Measurements from ENCODE around the gene TMTC2.

DNA sequence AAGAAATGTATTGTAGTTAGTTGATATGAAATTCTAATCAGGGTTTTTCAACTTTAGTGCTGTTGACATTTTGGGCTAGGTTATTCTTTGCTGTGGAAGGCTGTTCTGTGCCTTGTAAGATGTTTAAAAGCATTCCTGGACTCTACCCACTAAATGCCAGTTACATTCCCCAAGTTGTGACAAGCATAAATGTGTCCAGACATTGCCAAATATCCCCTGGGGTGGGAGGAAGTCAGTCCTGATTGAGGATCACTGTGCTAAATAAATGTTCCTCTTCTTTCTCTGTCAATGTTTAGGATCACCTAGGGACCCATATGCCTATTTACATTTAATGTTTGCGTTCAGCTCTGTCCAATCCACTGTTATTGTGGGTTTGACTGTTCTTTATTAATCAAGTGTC, 268.3 kb downstream of the TMTC2 start:
- TF ChIP-seq EZH2phosphoT487 (IDR thresholded peaks at IDR 0.05) = no peak
- TF ChIP-seq, protein P1, sequence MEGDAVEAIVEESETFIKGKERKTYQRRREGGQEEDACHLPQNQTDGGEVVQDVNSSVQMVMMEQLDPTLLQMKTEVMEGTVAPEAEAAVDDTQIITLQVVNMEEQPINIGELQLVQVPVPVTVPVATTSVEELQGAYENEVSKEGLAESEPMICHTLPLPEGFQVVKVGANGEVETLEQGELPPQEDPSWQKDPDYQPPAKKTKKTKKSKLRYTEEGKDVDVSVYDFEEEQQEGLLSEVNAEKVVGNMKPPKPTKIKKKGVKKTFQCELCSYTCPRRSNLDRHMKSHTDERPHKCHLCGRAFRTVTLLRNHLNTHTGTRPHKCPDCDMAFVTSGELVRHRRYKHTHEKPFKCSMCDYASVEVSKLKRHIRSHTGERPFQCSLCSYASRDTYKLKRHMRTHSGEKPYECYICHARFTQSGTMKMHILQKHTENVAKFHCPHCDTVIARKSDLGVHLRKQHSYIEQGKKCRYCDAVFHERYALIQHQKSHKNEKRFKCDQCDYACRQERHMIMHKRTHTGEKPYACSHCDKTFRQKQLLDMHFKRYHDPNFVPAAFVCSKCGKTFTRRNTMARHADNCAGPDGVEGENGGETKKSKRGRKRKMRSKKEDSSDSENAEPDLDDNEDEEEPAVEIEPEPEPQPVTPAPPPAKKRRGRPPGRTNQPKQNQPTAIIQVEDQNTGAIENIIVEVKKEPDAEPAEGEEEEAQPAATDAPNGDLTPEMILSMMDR (IDR thresholded peaks at IDR 0.05) = no peak
